GM12864 (cell line): Measurements from ENCODE around the gene OPTC.
"Not testable (repeated sequence)": the region's sequence is repeated elsewhere in the genome, so short reads cannot be mapped to it uniquely, and the experiment has no call there.

Source experiments
- DNase-seq: peaks from one replicate; pipeline ENCODE4 v3.0.0-alpha.2; 2011; ENCODE audit warnings: low read depth
- H3K4me3 ChIP-seq: 2 replicates; pipeline ENCODE4 v1.5.1; 2011; ENCODE audit warnings: mild to moderate bottlenecking, low read depth, low read length, control low read depth
- TF ChIP-seq, protein P1 (sequence below): IDR thresholded peaks from 2 replicates; pipeline ENCODE4 v1.5.1; 2011; ENCODE audit warnings: low read depth, mild to moderate bottlenecking, moderate library complexity, low read length, control low read depth, inconsistent platforms; ENCODE audit errors: missing control alignments

OPTC gene

GRCh38 chr1:203464743-203465142, 29.2 kb upstream of the OPTC start:
- TF ChIP-seq, protein P1, sequence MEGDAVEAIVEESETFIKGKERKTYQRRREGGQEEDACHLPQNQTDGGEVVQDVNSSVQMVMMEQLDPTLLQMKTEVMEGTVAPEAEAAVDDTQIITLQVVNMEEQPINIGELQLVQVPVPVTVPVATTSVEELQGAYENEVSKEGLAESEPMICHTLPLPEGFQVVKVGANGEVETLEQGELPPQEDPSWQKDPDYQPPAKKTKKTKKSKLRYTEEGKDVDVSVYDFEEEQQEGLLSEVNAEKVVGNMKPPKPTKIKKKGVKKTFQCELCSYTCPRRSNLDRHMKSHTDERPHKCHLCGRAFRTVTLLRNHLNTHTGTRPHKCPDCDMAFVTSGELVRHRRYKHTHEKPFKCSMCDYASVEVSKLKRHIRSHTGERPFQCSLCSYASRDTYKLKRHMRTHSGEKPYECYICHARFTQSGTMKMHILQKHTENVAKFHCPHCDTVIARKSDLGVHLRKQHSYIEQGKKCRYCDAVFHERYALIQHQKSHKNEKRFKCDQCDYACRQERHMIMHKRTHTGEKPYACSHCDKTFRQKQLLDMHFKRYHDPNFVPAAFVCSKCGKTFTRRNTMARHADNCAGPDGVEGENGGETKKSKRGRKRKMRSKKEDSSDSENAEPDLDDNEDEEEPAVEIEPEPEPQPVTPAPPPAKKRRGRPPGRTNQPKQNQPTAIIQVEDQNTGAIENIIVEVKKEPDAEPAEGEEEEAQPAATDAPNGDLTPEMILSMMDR, result no peak

DNA sequence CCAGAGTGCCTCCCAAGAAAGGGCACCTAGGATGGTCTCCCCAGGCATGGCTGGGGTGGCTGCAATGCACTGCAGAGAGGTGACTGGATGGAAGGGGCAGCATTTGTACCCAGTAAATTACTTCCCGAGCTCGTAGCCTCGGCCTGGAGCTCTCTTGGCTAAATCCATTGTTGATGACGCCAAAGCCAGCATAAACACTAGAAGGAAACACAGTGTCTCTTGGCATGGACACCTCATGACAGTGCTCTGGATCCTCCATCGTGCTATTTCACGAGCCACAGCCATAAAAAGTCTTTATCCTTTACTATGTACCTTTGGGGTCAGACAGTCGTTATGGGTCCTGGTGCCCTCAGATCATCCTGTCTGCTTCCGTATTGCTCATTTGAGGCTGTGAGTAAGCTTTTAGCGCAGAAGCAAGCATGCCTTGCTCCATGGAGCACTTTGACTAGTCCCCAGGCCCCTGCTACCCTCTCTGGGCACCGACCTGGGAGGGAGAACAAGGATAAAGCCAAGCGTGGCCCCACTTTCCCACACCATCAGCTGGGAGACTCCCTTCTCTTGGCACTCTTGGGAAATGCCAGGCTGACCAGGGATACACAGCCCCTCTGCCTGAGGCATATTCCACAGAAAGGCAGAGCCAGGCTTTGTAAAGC, 28.7 kb upstream of the OPTC start:
- no peak overlapping the region for H3K4me3 ChIP-seq
- TF ChIP-seq, protein P1, result no peak
- no peak for DNase-seq

More at GRCh38 chr1:203464743-203465142, 29.2 kb upstream of the OPTC start:
- DNase-seq, result no peak
- no peak overlapping the region for H3K4me3 ChIP-seq

GRCh38 chr1:203465948-203466347, 28.0 kb upstream of the OPTC start:
- TF ChIP-seq, protein P1, result no peak
- DNase-seq, result no peak
- no peak overlapping the region for H3K4me3 ChIP-seq

DNA sequence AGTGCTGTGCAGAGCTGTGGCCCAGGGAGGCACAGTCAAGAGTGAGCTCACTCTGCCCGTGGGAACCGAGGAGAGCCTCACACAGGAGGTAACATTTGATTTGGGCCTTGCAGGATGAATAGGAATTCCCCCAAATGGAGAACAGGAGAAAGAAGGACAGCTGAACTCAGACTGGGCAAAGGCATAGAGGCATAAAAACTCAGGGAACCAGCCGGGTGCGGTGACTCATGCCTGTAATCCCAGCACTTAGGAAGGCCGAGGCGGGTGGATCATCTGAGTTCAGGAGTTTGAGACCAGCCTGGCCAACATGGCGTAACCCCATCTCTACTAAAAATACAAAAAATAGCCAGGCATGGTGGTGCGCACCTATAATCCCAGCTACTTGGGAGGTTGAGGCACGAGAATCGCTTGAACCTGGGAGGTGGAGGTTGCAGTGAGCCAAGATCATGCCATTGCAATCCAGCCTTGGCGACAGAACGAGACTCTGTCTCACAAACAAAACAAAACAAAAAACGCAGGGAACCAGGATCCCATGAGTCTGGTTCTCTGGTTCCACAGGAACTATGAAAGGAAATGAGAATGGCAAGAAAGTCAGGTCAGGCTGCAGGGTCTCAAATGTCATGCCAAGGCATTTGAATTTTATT, 26.9 kb upstream of the OPTC start:
- DNase-seq, H3K4me3 ChIP-seq: not testable (repeated sequence)

- TF ChIP-seq, protein P1, result no peak
- DNase-seq, result no peak
- no peak overlapping the region for H3K4me3 ChIP-seq
These were observed 26.4 kb upstream of the OPTC start for GRCh38 chr1:203467550-203467921.

- no peak for DNase-seq
- TF ChIP-seq, protein P1, result no peak
- H3K4me3 ChIP-seq, result no peak overlapping the region
These were observed 25.6 kb upstream of the OPTC start for GRCh38 chr1:203468326-203468725.

DNA sequence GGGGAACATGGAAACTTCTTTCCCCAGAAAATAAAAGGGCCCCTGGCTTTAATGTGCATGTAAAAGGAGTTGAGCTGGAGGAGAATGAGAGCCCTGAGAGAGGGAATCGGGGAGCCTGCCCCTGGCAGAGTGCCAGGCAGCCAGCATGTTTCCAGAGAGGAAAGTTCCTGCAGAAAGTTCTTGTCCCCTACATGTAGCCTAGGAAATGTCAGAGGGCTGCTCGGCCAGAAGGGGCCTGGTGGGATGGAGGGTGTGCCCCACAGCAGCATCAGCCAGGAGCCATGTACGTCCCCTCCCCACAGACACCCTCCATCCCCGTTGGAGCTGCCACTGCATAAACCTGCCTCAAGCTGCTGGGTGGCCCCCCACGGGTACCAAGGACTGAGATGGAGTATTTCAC, 23.7 kb upstream of the OPTC start:
- TF ChIP-seq, protein P1, result no peak
- no peak for DNase-seq
- no peak overlapping the region for H3K4me3 ChIP-seq
